SK-N-SH treated with all-trans-retinoic acid at 6 μM for 48 hours (cell line): ENCODE data around the gene SERPINB5.
"Not testable (repeated sequence)": the region's sequence is repeated elsewhere in the genome, so short reads cannot be mapped to it uniquely, and the experiment has no call there.

ENCODE experiments used
- ATAC-seq: fragments of 200-7000 bp; cut with Tn5 transposase; 3 replicates; pipeline ENCODE4 v1.9.1; 2020; ENCODE audit warnings: mild to moderate bottlenecking, moderate library complexity
- BACH2 ChIP-seq: fragments of 250-450 bp; sonication (Bioruptor Pico); IDR thresholded peaks from 2 replicates; pipeline ENCODE4 v1.9.0; 2021; ENCODE audit warnings: mild to moderate bottlenecking, borderline replicate concordance
- CREB5 ChIP-seq: fragments of 250-450 bp; sonication (Bioruptor Pico); IDR thresholded peaks from 2 replicates; pipeline ENCODE4 v1.5.1; 2020; ENCODE audit warnings: low read depth, mild to moderate bottlenecking, moderate library complexity
- CSRNP3 ChIP-seq: fragments of 250-450 bp; sonication (Bioruptor Pico); IDR thresholded peaks from 2 replicates; pipeline ENCODE4 v1.5.1; 2021; ENCODE audit warnings: mild to moderate bottlenecking, moderate library complexity
- ESRRG ChIP-seq: fragments of 250-450 bp; sonication (Bioruptor Pico); IDR thresholded peaks from 2 replicates; pipeline ENCODE4 v1.6.1; 2021; ENCODE audit warnings: mild to moderate bottlenecking
- GLIS3 ChIP-seq: fragments of 250-450 bp; sonication (Bioruptor Pico); IDR thresholded peaks from 2 replicates; pipeline ENCODE4 v1.5.0; 2020; ENCODE audit warnings: mild to moderate bottlenecking, moderate library complexity
- ISL1 ChIP-seq: fragments of 250-450 bp; sonication (Bioruptor Pico); IDR thresholded peaks from 2 replicates; pipeline ENCODE4 v2.1.2; 2022; ENCODE audit warnings: mild to moderate bottlenecking, moderate library complexity
- PATZ1 ChIP-seq: fragments of 250-450 bp; sonication (Bioruptor Pico); IDR thresholded peaks from 2 replicates; pipeline ENCODE4 v1.8.0; 2020; ENCODE audit warnings: mild to moderate bottlenecking, moderate library complexity, borderline replicate concordance
- POU6F1 ChIP-seq: fragments of 250-450 bp; sonication (Bioruptor Pico); IDR thresholded peaks from 2 replicates; pipeline ENCODE4 v1.8.0; 2021; ENCODE audit warnings: low read depth, mild to moderate bottlenecking, moderate library complexity, borderline replicate concordance
- PPARA ChIP-seq: fragments of 250-450 bp; sonication (Bioruptor Pico); IDR thresholded peaks from 2 replicates; pipeline ENCODE4 v1.5.0; 2020; ENCODE audit warnings: mild to moderate bottlenecking, borderline replicate concordance
- RARB ChIP-seq: fragments of 250-450 bp; sonication (Bioruptor Pico); IDR thresholded peaks from 2 replicates; pipeline ENCODE4 v1.8.0; 2021; ENCODE audit warnings: mild to moderate bottlenecking, moderate library complexity
- TCF4 ChIP-seq: fragments of 250-450 bp; sonication (Bioruptor Pico); IDR thresholded peaks from 2 replicates; pipeline ENCODE4 v1.8.0; 2021; ENCODE audit warnings: mild to moderate bottlenecking, moderate library complexity, borderline replicate concordance
- TOX ChIP-seq: fragments of 250-450 bp; sonication (Bioruptor Pico); IDR thresholded peaks from 2 replicates; pipeline ENCODE4 v1.8.0; 2021; ENCODE audit warnings: mild to moderate bottlenecking, moderate library complexity, borderline replicate concordance
- TSHZ2 ChIP-seq: fragments of 250-450 bp; sonication (Bioruptor Pico); IDR thresholded peaks from 2 replicates; pipeline ENCODE4 v1.5.0; 2020; ENCODE audit warnings: mild to moderate bottlenecking, moderate library complexity
- ZC3H10 ChIP-seq: fragments of 250-450 bp; sonication (Bioruptor Pico); IDR thresholded peaks from 2 replicates; pipeline ENCODE4 v1.5.1; 2021; ENCODE audit warnings: mild to moderate bottlenecking, moderate library complexity
- ZFP3 ChIP-seq: fragments of 250-450 bp; sonication (Bioruptor Pico); IDR thresholded peaks from 2 replicates; pipeline ENCODE4 v1.5.0; 2020; ENCODE audit warnings: mild to moderate bottlenecking, moderate library complexity
- ZFP30 ChIP-seq: fragments of 450-650 bp; formaldehyde crosslinking; IDR thresholded peaks from 2 replicates; pipeline ENCODE4 v1.5.0; 2022; ENCODE audit warnings: mild to moderate bottlenecking, moderate library complexity
- ZNF565 ChIP-seq: fragments of 450-650 bp; formaldehyde crosslinking; conservative IDR thresholded peaks from 2 replicates; pipeline ENCODE4 v1.5.0; 2020; ENCODE audit warnings: low read depth, mild to moderate bottlenecking, moderate library complexity
- ZNF70 ChIP-seq: fragments of 450-650 bp; formaldehyde crosslinking; IDR thresholded peaks from 2 replicates; pipeline ENCODE4 v1.5.0; 2020; ENCODE audit warnings: mild to moderate bottlenecking, moderate library complexity
- ZNF8 ChIP-seq: fragments of 450-650 bp; formaldehyde crosslinking; IDR thresholded peaks from 2 replicates; pipeline ENCODE4 v1.5.0; 2020; ENCODE audit warnings: mild to moderate bottlenecking, moderate library complexity

Gene SERPINB5

GRCh38 chr18:63451799-63452660 lies 24.7 kb upstream of the SERPINB5 start:
- TF ChIP-seq ZFP3 (CRISPR knock-in tag) (no peak), CREB5 (no peak), GLIS3 (no peak), ZFP30 (no peak), ZNF565 (CRISPR knock-in tag) (no peak), BACH2 (CRISPR knock-in tag) (no peak), ZNF8 (no peak), PPARA (CRISPR knock-in tag) (no peak), RARB (CRISPR knock-in tag) (no peak)
- no peak for ATAC-seq

- not testable (repeated sequence) for ATAC-seq
These were observed 24.0 kb upstream of the SERPINB5 start for GRCh38 chr18:63452751-63453150.

GRCh38 chr18:63454497-63454896 lies 22.3 kb upstream of the SERPINB5 start:
- no peak for TF ChIP-seq ZNF70 (CRISPR knock-in tag)
- TF ChIP-seq, all 23 proteins: peak for 0
- no peak for ATAC-seq

- no peak for ATAC-seq
- no peak for TF ChIP-seq ZC3H10 (CRISPR knock-in tag)
- TF ChIP-seq PPARA (CRISPR knock-in tag): no peak
- TF ChIP-seq BACH2 (CRISPR knock-in tag): no peak
- no peak for TF ChIP-seq TCF4
- TF ChIP-seq PATZ1 (CRISPR knock-in tag): no peak
- TF ChIP-seq TOX (CRISPR knock-in tag): no peak
- no peak for TF ChIP-seq GLIS3
- TF ChIP-seq ZFP30: no peak
These were observed 18.8 kb upstream of the SERPINB5 start for GRCh38 chr18:63457977-63458376.

GRCh38 chr18:63460414-63460813 lies 16.3 kb upstream of the SERPINB5 start:
- TF ChIP-seq TCF4 (no peak), ZNF565 (CRISPR knock-in tag) (no peak), ZNF8 (no peak), ZC3H10 (CRISPR knock-in tag) (no peak), ISL1 (no peak), ZFP3 (CRISPR knock-in tag) (no peak), CSRNP3 (no peak), GLIS3 (no peak), TSHZ2 (no peak), ESRRG (CRISPR knock-in tag) (no peak), POU6F1 (no peak)
- TF ChIP-seq, all 23 proteins: peak for 0
- no peak for ATAC-seq
